Neutrophil (primary cell): Measurements from ENCODE around the gene CPZ.

Source experiments
- H3K27ac ChIP-seq: fragments of 200-600 bp; sonication (generic); 2 replicates; pipeline ENCODE4 v1.5.1; 2016; ENCODE audit warnings: mild to moderate bottlenecking, moderate library complexity
- H3K27me3 ChIP-seq: fragments of 200-600 bp; sonication (generic); 2 replicates; pipeline ENCODE4 v1.6.0; 2016; ENCODE audit warnings: mild to moderate bottlenecking
- H3K36me3 ChIP-seq: fragments of 200-600 bp; sonication (generic); 2 replicates; pipeline ENCODE4 v1.5.1; 2017
- H3K4me1 ChIP-seq, 2 experiments: fragments of 200-600 bp in 1 of 2; sonication (generic) in 1 of 2; 1 replicate in 1 of 2; 2 replicates in 1 of 2; pipeline versions ENCODE4 v1.5.1 to v1.6.1; 2013 to 2016; ENCODE audit warnings: low read depth in 1 of 2, low read length in 1 of 2, mild to moderate bottlenecking in 1 of 2, moderate library complexity in 1 of 2; ENCODE audit not compliant: control insufficient read depth in 1 of 2, insufficient read depth in 1 of 2
- H3K4me3 ChIP-seq, 2 experiments: fragments of 200-600 bp in 1 of 2; sonication (generic) in 1 of 2; 1 replicate in 1 of 2; 2 replicates in 1 of 2; pipeline ENCODE4 v1.5.1; 2013 to 2016; ENCODE audit warnings: low read depth in 1 of 2, low read length in 1 of 2, mild to moderate bottlenecking in 1 of 2, moderate library complexity in 1 of 2
- H3K9me3 ChIP-seq: fragments of 200-600 bp; sonication (generic); 2 replicates; pipeline ENCODE4 v1.5.1; 2016
- TF ChIP-seq, protein P1 (sequence below): fragments of 200-600 bp; sonication (generic); IDR thresholded peaks from 2 replicates; pipeline ENCODE4 v1.5.1; 2016; ENCODE audit warnings: antibody characterized with exemption

The CPZ gene

GRCh38 chr4:8641931-8642650, 49.5 kb downstream of the CPZ start:
- Histone ChIP-seq H3K27me3 (peaks cover 6% of the 10 kb centered on the region), H3K27ac (no peak overlapping the region), H3K36me3 (no peaks in the 10 kb centered on the region), H3K9me3 (no peaks in the 10 kb centered on the region), H3K4me1 (no peaks in the 10 kb centered on the region), H3K4me3 (no peak overlapping the region)
- TF ChIP-seq, protein P1, sequence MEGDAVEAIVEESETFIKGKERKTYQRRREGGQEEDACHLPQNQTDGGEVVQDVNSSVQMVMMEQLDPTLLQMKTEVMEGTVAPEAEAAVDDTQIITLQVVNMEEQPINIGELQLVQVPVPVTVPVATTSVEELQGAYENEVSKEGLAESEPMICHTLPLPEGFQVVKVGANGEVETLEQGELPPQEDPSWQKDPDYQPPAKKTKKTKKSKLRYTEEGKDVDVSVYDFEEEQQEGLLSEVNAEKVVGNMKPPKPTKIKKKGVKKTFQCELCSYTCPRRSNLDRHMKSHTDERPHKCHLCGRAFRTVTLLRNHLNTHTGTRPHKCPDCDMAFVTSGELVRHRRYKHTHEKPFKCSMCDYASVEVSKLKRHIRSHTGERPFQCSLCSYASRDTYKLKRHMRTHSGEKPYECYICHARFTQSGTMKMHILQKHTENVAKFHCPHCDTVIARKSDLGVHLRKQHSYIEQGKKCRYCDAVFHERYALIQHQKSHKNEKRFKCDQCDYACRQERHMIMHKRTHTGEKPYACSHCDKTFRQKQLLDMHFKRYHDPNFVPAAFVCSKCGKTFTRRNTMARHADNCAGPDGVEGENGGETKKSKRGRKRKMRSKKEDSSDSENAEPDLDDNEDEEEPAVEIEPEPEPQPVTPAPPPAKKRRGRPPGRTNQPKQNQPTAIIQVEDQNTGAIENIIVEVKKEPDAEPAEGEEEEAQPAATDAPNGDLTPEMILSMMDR: no peak

DNA sequence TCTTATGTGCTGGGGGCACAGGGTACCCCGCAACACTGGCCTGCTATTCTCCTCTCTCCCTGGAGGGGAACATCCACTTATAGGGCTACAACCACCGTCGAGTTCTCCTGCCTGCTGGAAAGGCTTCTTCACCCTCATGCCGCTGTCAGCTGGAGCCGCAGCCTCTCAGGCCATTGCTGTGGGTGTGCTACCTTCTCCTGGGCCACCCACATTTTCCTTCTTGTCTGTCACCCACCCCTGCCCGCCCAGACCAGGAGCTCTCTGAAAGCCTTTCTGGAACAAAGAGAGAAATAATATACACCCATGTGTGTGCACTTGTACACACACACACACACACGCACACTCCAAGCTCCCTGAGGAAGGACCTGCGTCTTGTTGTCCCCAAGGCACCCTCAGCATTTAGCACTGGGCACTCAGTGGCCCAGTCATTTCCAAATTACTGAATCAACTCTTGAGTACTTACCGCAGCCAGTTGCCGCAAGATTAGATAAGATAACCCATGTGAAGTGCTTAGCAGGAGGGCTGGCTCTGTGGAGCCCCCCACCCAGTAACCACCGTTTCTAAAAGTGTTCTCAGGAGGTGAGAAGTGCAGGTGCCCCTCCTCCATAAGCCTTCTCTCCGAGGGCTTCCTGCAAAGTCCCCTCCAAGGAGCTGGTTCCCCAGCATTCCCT, 50.2 kb downstream of the CPZ start:
- Histone ChIP-seq H3K27me3 (no peaks in the 10 kb centered on the region), H3K36me3 (no peaks in the 10 kb centered on the region), H3K27ac (no peak overlapping the region), H3K4me3 (no peak overlapping the region), H3K4me1 (no peaks in the 10 kb centered on the region), H3K9me3 (no peaks in the 10 kb centered on the region)
- TF ChIP-seq, protein P1: no peak

DNA sequence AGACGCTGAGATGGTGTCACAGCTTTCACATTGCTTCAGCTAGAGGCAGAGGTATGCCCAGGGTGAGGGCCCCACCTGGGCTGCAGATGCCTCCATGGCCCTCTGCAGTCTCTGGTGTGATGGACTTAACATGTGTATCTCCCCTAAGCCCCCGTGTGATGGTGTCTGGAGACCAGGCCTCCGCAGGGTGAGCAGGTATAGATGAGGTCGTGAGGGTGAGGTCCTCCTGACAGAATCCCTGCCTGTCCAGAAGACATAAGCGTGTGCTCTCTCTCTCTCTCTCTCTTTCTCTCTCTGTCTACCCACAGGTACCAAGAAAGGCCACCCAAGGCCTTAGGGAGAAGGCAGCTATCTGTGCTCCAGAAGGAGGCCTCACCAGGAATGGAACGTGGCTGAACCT, 50.9 kb downstream of the CPZ start:
- no peaks in the 10 kb centered on the region for H3K9me3 ChIP-seq
- no peaks in the 10 kb centered on the region for H3K4me1 ChIP-seq
- no peak overlapping the region for H3K4me3 ChIP-seq
- H3K27ac ChIP-seq: no peak overlapping the region
- H3K27me3 ChIP-seq: no peaks in the 10 kb centered on the region
- no peaks in the 10 kb centered on the region for H3K36me3 ChIP-seq
- TF ChIP-seq, protein P1: no peak

DNA sequence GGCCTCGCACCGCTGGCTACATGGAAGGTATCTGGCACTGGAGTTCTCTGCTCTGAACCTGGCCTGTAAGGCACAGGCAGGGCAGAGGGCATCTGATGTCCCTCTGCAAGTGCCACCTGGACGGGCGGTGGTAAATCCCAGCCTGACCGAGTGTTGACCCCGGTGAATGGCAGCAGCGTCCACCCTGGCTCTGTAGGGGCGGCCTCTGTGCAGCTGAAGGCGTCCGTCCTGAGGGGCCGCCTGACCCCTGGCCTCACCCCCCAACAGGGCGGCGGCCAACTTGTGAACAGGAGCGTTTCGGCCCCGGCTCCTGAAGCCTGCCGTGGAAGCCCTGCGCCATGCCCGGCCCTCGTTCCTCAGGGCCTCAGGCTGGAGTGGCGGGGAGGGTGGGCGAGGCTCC, 51.4 kb downstream of the CPZ start:
- no peak overlapping the region for H3K27ac ChIP-seq
- TF ChIP-seq, protein P1: no peak
- H3K4me1 ChIP-seq: no peaks in the 10 kb centered on the region
- no peaks in the 10 kb centered on the region for H3K9me3 ChIP-seq
- peaks cover under 1% of the 10 kb centered on the region for H3K27me3 ChIP-seq
- H3K4me3 ChIP-seq: no peak overlapping the region
- no peaks in the 10 kb centered on the region for H3K36me3 ChIP-seq

DNA sequence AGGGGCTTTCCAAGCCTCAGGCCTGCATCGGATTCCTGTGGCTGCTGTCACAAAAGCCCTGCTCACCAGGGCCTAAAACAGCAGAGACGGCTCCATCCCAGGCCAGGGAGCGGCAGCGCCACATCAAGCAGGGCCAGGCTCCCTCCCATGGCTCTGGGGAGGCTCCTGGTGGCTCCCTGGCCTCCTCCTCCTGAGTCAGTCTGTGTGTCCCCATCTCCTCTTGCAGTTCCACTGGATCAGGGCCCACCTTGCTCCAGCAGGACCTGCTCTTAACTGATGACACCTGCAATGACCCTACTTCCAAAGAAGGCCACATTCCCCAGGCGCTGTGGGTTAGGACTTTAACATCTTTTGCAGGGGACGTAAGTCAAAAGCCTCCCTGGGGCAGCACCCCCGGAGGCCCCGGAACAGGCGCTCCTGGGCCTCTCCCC, 51.9 kb downstream of the CPZ start:
- TF ChIP-seq, protein P1: no peak
- H3K4me1 ChIP-seq: no peaks in the 10 kb centered on the region

More for the DNA sequence above, 51.9 kb downstream of the CPZ start:
- no peak overlapping the region for H3K27ac ChIP-seq
- peaks cover 5% of the 10 kb centered on the region for H3K27me3 ChIP-seq
- no peaks in the 10 kb centered on the region for H3K36me3 ChIP-seq
- no peaks in the 10 kb centered on the region for H3K9me3 ChIP-seq
- H3K4me3 ChIP-seq: no peak overlapping the region
